HS-5 (cell line): Measurements from ENCODE around the gene BABAM2.
"Not testable (repeated sequence)": the region's sequence is repeated elsewhere in the genome, so short reads cannot be mapped to it uniquely, and the experiment has no call there.

Experiments
- DNase-seq: peaks from one replicate; pipeline ENCODE4 v3.0.0-alpha.2; 2012; ENCODE audit warnings: low read depth

The BABAM2 gene

GRCh38 chr2:28316546-28317335, 426.2 kb downstream of the BABAM2 start:
- DNase-seq, result no peak

GRCh38 chr2:28317390-28317789, 426.9 kb downstream of the BABAM2 start:
- no peak for DNase-seq

- no peak for DNase-seq
These were observed 427.5 kb downstream of the BABAM2 start for GRCh38 chr2:28318023-28318422.

- no peak for DNase-seq
These were observed 428.1 kb downstream of the BABAM2 start for GRCh38 chr2:28318462-28319117.

GRCh38 chr2:28319118-28320008, 428.8 kb downstream of the BABAM2 start:
- DNase-seq, result no peak

- DNase-seq, result no peak
These were observed 429.5 kb downstream of the BABAM2 start for GRCh38 chr2:28320009-28320365.

- DNase-seq, result no peak
These were observed 429.8 kb downstream of the BABAM2 start for GRCh38 chr2:28320371-28320770.

- DNase-seq, result no peak
These were observed 430.9 kb downstream of the BABAM2 start for GRCh38 chr2:28321426-28321825.

- DNase-seq, result no peak
These were observed 431.5 kb downstream of the BABAM2 start for GRCh38 chr2:28322051-28322450.

GRCh38 chr2:28322456-28322855, 431.9 kb downstream of the BABAM2 start:
- no peak for DNase-seq

GRCh38 chr2:28322981-28323396, 432.5 kb downstream of the BABAM2 start:
- no peak for DNase-seq

GRCh38 chr2:28325173-28325566, 434.6 kb downstream of the BABAM2 start:
- no peak for DNase-seq

GRCh38 chr2:28325567-28326468, 435.3 kb downstream of the BABAM2 start:
- no peak for DNase-seq

GRCh38 chr2:28326469-28326805, 435.9 kb downstream of the BABAM2 start:
- DNase-seq, result no peak

GRCh38 chr2:28326881-28327505, 436.5 kb downstream of the BABAM2 start:
- no peak for DNase-seq

- no peak for DNase-seq
These were observed 437.0 kb downstream of the BABAM2 start for GRCh38 chr2:28327581-28327955.

- DNase-seq, result no peak
These were observed 437.7 kb downstream of the BABAM2 start for GRCh38 chr2:28327956-28328922.

- DNase-seq, result no peak
These were observed 438.7 kb downstream of the BABAM2 start for GRCh38 chr2:28329184-28329583.

GRCh38 chr2:28330722-28331121, 440.2 kb downstream of the BABAM2 start:
- DNase-seq, result not testable (repeated sequence)

GRCh38 chr2:28331797-28332196, 441.3 kb downstream of the BABAM2 start:
- DNase-seq, result not testable (repeated sequence)
